ENCODE measurements around the gene KDM4B. TPM values are rescaled to one million over a fixed set of nuclear protein-coding genes. Genes with fewer than 3 reads are reported as not detected.

The KDM4B gene
- total and polyA plus RNA-seq, 9 of the 15 experiments (the other 6 are each of a cell fraction or from before 2014, with no cell fraction given), result 0.21 to 29.9 (median 7.3) TPM

GRCh38 chr19:5016781-5017180 is 47.9 kb downstream of the KDM4B start (continued):
- TF ChIP-seq ZNF518B (CRISPR knock-in tag; IDR thresholded peaks at IDR 0.05) (no peak), ZNF224 (CRISPR knock-in tag; IDR thresholded peaks at IDR 0.05) (no peak), RBFOX2 (IDR thresholded peaks at IDR 0.05; ENCODE audit: low read depth, low read length) (no peak), CHCHD3 (CRISPR knock-in tag; IDR thresholded peaks at IDR 0.05) (no peak), U2AF1 (optimal IDR thresholded peaks at IDR 0.05; ENCODE audit: low read depth, low read length) (no peak), ZNF507 (tag; conservative IDR thresholded peaks at IDR 0.05) (no peak), ARID2 (IDR thresholded peaks at IDR 0.05) (no peak), NFE2 (IDR thresholded peaks at IDR 0.05; ENCODE audit: low read depth) (no peak)

GRCh38 chr19:5017235-5017634 is 48.3 kb downstream of the KDM4B start:
- Histone ChIP-seq H3K9ac (ENCODE audit: insufficient read depth in 1 of 2, low read depth in 2 of 2, low read length in 2 of 2) (no peak overlapping the region), H3K4me2 (ENCODE audit: insufficient read depth, low read length) (no peak overlapping the region), H3K4me3 (no peak overlapping the region), H2AFZ (ENCODE audit: low read depth, low read length) (no peak overlapping the region), H3K4me1 (replicated peaks in 1 of 2; ENCODE audit: control insufficient read depth in 2 of 2, insufficient read depth in 2 of 2, low read length in 2 of 2) (peaks cover 0 to 24% of the 10 kb centered on the region in 2 experiments; a peak in 2 of 5 replicates), H3K9me1 (ENCODE audit: control insufficient read depth, insufficient read depth, low read length) (no peaks in the 10 kb centered on the region), H3K36me3 (ENCODE audit: control insufficient read depth, insufficient read depth, low read length) (peaks cover 25% of the 10 kb centered on the region; the same call in 2 of the 3 replicates), H4K20me1 (replicated peaks; ENCODE audit: control insufficient read depth, insufficient read depth, low read length) (peaks cover 4% of the 10 kb centered on the region), H3K9me3 (replicated peaks; ENCODE audit: control insufficient read depth, insufficient read depth, low read depth, low read length) (peaks cover 6% of the 10 kb centered on the region), H3K27me3 (ENCODE audit: control insufficient read depth in 2 of 2, insufficient read depth in 2 of 2, low read length in 2 of 2) (no peaks in the 10 kb centered on the region), H3K79me2 (ENCODE audit: control insufficient read depth, insufficient read depth, low read length) (peaks cover 44% of the 10 kb centered on the region; the same call in 2 of the 3 replicates), H3K27ac (ENCODE audit: extremely low read depth, low read depth, low read length) (no peak overlapping the region)
- peak; percentile 68 for ATAC-seq
- intact Hi-C loops (cut with micrococcal nuclease) (no loop called here), in situ Hi-C loops (cut with MboI) (no loop called here)
- WGBS (ENCODE audit: insufficient coverage, low coverage, missing lambda C conversion rate), result 75% methylated on average over 5 of the region's 5 CpGs
- POLR2A ChIA-PET, result interaction anchor here (0.5 to 1.2 kb wide), 3 partner anchors 10 to 1501 kb away, joined by 3 to 4 read pairs (median 3); no protein-coding TSS in a partner anchor
- BruUV-seq (replicated peaks), result TSS peak; percentile 26
- CTCF ChIA-PET (ENCODE audit: low intra/inter-chr PET ratio), result no interaction called here
- DNase-seq (ENCODE audit: extremely low read depth in 1 of 4, low spot score in 3 of 4), result peak in 1 of 4 experiments; percentile 49
- FAIRE-seq, result peak; percentile 15
- TF ChIP-seq NRF1 (conservative IDR thresholded peaks at IDR 0.05 in 1 of 2, IDR thresholded peaks at IDR 0.05 in 1 of 2), result peak; percentile 24 to 54; a peak in 3 of 4 replicates
